DND-41 (cell line): ENCODE results near the gene PTPRK.

Experiments
- ATAC-seq: fragments of 200-7000 bp; cut with Tn5 transposase; 3 replicates; pipeline ENCODE4 v1.9.1; 2021; ENCODE audit warnings: low read depth; ENCODE audit not compliant: insufficient read depth
- DNase-seq: peaks from one replicate; pipeline ENCODE4 v3.0.0-alpha.2; 2020
- H2AFZ ChIP-seq: 2 replicates; pipeline ENCODE4 v1.6.0; 2012; ENCODE audit warnings: low read depth, low read length
- H3K27ac ChIP-seq: 2 replicates; pipeline ENCODE4 v1.5.1; 2012; ENCODE audit warnings: low read length, inconsistent platforms
- H3K27me3 ChIP-seq: fragments of 200-600 bp; sonication (generic); 2 replicates; pipeline ENCODE4 v1.6.0; 2012; ENCODE audit warnings: low read length, mild to moderate bottlenecking, inconsistent platforms; ENCODE audit not compliant: insufficient read depth, poor library complexity
- H3K36me3 ChIP-seq: 2 replicates; pipeline ENCODE4 v1.5.1; 2012; ENCODE audit warnings: low read length, inconsistent platforms; ENCODE audit not compliant: insufficient read depth
- H3K4me1 ChIP-seq: 2 replicates; pipeline ENCODE4 v1.5.1; 2012; ENCODE audit warnings: mild to moderate bottlenecking, low read length; ENCODE audit not compliant: insufficient read depth
- H3K4me2 ChIP-seq: 2 replicates; pipeline ENCODE4 v1.6.0; 2012; ENCODE audit warnings: mild to moderate bottlenecking, moderate library complexity, low read length, inconsistent platforms; ENCODE audit not compliant: insufficient read depth
- H3K4me3 ChIP-seq, 2 experiments: fragments of 200-600 bp in 1 of 2; shearing (Covaris generic) in 1 of 2; 2 replicates each; pipeline ENCODE4 v1.5.1; 2012 to 2016; ENCODE audit warnings: inconsistent platforms in 2 of 2, low read length in 2 of 2, mild to moderate bottlenecking in 2 of 2, low read depth in 1 of 2, moderate library complexity in 1 of 2
- H3K79me2 ChIP-seq: 2 replicates; pipeline ENCODE4 v1.6.0; 2012; ENCODE audit warnings: low read length, inconsistent platforms; ENCODE audit not compliant: insufficient read depth
- H3K9ac ChIP-seq: 2 replicates; pipeline ENCODE4 v1.6.0; 2012; ENCODE audit warnings: low read depth, mild to moderate bottlenecking, inconsistent platforms, low read length, moderate library complexity
- H3K9me3 ChIP-seq: 2 replicates; pipeline ENCODE4 v1.5.1; 2012; ENCODE audit warnings: low read length, moderate library complexity, mild to moderate bottlenecking, inconsistent platforms; ENCODE audit not compliant: insufficient read depth, severe bottlenecking
- H4K20me1 ChIP-seq: 2 replicates; pipeline ENCODE4 v1.6.0; 2012; ENCODE audit warnings: low read length; ENCODE audit not compliant: insufficient read depth
- CTCF ChIP-seq: IDR thresholded peaks from 2 replicates; pipeline ENCODE4 v1.5.1; 2012; ENCODE audit warnings: borderline replicate concordance, low read length, moderate library complexity, mild to moderate bottlenecking; ENCODE audit not compliant: poor library complexity, severe bottlenecking; ENCODE audit errors: extremely low read depth
- EZH2 ChIP-seq: IDR thresholded peaks from 3 replicates; pipeline ENCODE4 v1.6.1; 2012; ENCODE audit warnings: borderline replicate concordance, low read depth, mild to moderate bottlenecking, moderate library complexity, low read length, inconsistent platforms; ENCODE audit not compliant: severe bottlenecking

The PTPRK gene

DNA sequence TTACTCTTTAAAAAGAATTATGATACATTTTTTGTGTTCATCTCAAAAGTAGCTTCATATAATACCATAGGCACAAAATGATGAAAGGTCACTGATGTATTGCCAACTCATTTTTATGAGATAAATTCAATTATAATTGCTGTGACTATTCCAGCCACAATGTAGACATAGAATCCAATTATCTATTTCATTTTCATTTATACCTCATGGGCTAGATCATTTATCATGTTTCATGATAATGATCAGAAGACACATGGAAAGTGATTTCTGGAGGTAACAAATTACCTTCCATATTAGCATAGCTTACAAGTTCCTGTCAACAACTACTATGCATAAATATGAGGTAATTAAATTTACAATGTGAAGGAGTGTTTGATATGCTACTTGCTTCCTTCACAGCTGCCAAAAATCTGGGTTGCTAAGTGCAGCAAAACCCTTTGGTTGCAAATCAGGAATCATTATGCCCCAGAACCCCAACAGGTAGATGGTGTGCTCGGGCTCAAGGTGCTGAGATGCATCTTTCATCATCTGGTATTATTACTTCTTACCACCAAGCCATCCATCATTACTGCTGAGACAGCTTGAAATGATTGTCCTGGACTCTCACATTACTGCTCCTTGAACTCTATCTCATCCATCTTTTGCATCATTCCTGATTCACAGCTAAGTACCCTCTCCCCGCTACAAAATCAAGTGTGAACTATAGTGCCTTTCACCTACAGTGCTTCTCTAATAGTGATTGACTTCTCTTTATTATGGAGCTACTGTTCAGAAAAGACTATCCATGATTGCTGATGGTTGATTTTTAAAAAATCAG lies 313.6 kb downstream of the PTPRK start:
- no peak for ATAC-seq
- DNase-seq: no peak
- Histone ChIP-seq H2AFZ (no peak overlapping the region), H3K36me3 (no peaks in the 10 kb centered on the region), H3K4me2 (no peak overlapping the region), H3K79me2 (no peaks in the 10 kb centered on the region), H3K27me3 (no peaks in the 10 kb centered on the region), H3K9ac (no peak overlapping the region), H3K4me3 (no peak overlapping the region), H3K27ac (no peak overlapping the region), H4K20me1 (no peaks in the 10 kb centered on the region), H3K9me3 (no peaks in the 10 kb centered on the region), H3K4me1 (no peaks in the 10 kb centered on the region)
- no peak for TF ChIP-seq CTCF
- no peak for TF ChIP-seq EZH2

DNA sequence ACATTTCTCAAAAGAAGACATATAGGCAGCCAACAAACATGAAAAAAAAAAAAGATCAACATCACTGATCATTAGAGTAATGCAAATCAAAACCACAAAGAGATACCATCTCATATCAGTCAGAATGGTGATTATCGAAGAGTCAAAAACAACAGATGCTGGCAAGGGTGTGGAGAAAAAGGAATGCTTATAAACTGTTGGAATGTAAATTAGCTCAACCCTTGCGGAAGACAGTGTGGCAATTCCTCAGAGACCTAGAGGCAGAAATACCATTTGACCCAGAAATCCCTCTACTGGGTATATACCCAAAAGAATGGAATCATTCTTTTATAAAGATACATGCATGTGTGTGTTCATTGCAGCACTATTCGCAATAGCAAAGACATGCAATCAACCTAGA lies 315.8 kb downstream of the PTPRK start:
- no peak overlapping the region for H3K4me3 ChIP-seq
- no peak overlapping the region for H3K9ac ChIP-seq
- H3K36me3 ChIP-seq: no peaks in the 10 kb centered on the region
- no peak overlapping the region for H3K27ac ChIP-seq
- ATAC-seq (no peak), DNase-seq (no peak)
- no peaks in the 10 kb centered on the region for H3K79me2 ChIP-seq
- no peak overlapping the region for H2AFZ ChIP-seq
- TF ChIP-seq EZH2: no peak
- no peak for TF ChIP-seq CTCF
- H3K4me2 ChIP-seq: no peak overlapping the region
- no peaks in the 10 kb centered on the region for H3K9me3 ChIP-seq
- H4K20me1 ChIP-seq: no peaks in the 10 kb centered on the region
- H3K27me3 ChIP-seq: no peaks in the 10 kb centered on the region
- no peaks in the 10 kb centered on the region for H3K4me1 ChIP-seq

DNA sequence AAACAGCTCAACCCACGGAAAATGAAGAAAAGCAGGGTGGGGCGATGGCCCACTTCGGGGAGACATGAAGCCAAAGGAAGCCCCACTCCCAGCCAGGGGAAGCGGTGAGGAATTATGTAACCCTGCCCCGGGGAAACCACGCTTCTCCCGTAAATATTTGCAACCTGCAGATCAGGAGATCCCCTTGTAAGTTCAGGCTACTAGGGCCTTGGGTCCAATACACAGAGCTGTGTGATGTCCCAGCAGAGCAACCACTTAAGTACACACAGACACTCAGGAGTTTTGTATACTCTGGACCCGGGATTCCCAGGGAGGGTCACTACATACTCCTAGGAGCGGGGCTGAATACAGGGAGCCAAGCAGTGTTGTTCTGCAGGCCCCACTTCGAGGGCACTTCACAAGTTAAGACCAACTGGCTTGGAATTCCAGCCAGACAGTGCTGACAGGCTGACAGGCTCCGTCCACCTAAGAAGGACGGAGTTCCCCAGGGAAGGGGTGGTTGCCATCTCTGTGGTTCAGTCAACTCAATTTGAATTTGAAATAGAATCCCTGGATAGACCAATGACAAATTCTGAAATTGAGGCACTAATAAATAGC lies 318.1 kb downstream of the PTPRK start:
- H3K4me2 ChIP-seq: no peak overlapping the region
- ATAC-seq: no peak
- no peaks in the 10 kb centered on the region for H3K4me1 ChIP-seq
- no peaks in the 10 kb centered on the region for H4K20me1 ChIP-seq
- no peak overlapping the region for H2AFZ ChIP-seq
- H3K27me3 ChIP-seq: no peaks in the 10 kb centered on the region
- no peaks in the 10 kb centered on the region for H3K9me3 ChIP-seq
- H3K9ac ChIP-seq: no peak overlapping the region
- DNase-seq: no peak
- H3K27ac ChIP-seq: no peak overlapping the region
- TF ChIP-seq CTCF (no peak), EZH2 (no peak)
- H3K79me2 ChIP-seq: no peaks in the 10 kb centered on the region
- no peaks in the 10 kb centered on the region for H3K36me3 ChIP-seq
- no peak overlapping the region for H3K4me3 ChIP-seq
